OCI-LY1 (cell line): ENCODE results near the gene PTP4A1.

Source experiments
- EZH2 ChIP-seq: fragments of 200-600 bp; sonication (generic), shearing (Covaris generic); IDR thresholded peaks from 2 replicates; pipeline ENCODE4 v1.8.0; 2017; ENCODE audit warnings: borderline replicate concordance, mixed run types, mild to moderate bottlenecking, antibody characterized with exemption, low read length, moderate library complexity, mixed read lengths
- TF ChIP-seq, protein P1 (sequence below): fragments of 200-600 bp; sonication (generic), shearing (Covaris generic); IDR thresholded peaks from 2 replicates; pipeline ENCODE4 v1.5.1; 2017; ENCODE audit warnings: mild to moderate bottlenecking, antibody characterized with exemption, low read length, moderate library complexity, mixed read lengths

DNA sequence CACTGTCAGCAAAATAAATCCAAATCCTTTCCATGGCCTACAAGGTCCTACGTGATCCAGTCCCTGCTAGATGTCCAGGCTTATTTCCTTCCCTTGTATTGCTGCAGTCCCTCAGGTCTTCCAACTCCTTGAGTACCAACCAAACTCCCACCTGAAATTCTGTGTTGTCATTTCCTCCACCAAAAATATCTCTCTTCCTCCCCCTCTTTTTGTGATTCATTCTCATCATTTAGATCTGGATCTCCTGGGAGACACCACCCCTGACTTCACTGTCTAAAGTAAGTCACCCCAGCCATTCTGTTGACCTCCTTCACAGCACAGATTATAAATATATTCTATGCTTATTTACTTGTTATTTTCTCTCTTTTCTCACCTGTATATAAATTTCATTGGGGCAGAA, 9.0 kb upstream of the PTP4A1 start:
- TF ChIP-seq, protein P1, sequence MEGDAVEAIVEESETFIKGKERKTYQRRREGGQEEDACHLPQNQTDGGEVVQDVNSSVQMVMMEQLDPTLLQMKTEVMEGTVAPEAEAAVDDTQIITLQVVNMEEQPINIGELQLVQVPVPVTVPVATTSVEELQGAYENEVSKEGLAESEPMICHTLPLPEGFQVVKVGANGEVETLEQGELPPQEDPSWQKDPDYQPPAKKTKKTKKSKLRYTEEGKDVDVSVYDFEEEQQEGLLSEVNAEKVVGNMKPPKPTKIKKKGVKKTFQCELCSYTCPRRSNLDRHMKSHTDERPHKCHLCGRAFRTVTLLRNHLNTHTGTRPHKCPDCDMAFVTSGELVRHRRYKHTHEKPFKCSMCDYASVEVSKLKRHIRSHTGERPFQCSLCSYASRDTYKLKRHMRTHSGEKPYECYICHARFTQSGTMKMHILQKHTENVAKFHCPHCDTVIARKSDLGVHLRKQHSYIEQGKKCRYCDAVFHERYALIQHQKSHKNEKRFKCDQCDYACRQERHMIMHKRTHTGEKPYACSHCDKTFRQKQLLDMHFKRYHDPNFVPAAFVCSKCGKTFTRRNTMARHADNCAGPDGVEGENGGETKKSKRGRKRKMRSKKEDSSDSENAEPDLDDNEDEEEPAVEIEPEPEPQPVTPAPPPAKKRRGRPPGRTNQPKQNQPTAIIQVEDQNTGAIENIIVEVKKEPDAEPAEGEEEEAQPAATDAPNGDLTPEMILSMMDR = no peak
- TF ChIP-seq EZH2 = no peak
